Right ventricle myocardium inferior (tissue), 1 donor: ENCODE results near the gene COX7A2L. TPM values are rescaled to one million over a fixed set of nuclear protein-coding genes. Genes with fewer than 3 reads are reported as not detected.

Source experiments
- total RNA-seq: library from RNA; stranded (reverse); fragmentation: NEBNext Ultra II Directional; extraction: Animal tissue kit (Norgen Biotek cat#: 25700); gene quantifications from one replicate; pipeline ENCODE4 v1.2.1, GENCODE V29; 2021
- donor health status: DM: no; HTN: yes; CAD: no; lungs with severe emphysema.

The COX7A2L gene
- total RNA-seq, 1 donor from 2014 or later: 94.4 TPM

Other genes with a start within 250 kb of the COX7A2L start
- gene EML4, start 191.9 kb downstream of the COX7A2L start, total RNA-seq: 5.6 TPM
- gene KCNG3, start 132.8 kb upstream of the COX7A2L start, total RNA-seq: not detected
- gene MTA3, start 207.4 kb upstream of the COX7A2L start, total RNA-seq: 19.7 TPM